Fibroblast of villous mesenchyme (primary cell): ENCODE measurements around the gene ANKDD1B. TPM values are rescaled to one million over a fixed set of nuclear protein-coding genes. Genes with fewer than 3 reads are reported as not detected.
A peak's percentile ranks its signal among the peaks of the same experiment; 100 is the strongest.

Experiments
- DNase-seq: peaks from one replicate; pipeline ENCODE4 v3.0.0-alpha.2; 2010; ENCODE audit warnings: low read depth
- H3K4me3 ChIP-seq: 2 replicates; pipeline ENCODE4 v1.5.1; 2011; ENCODE audit warnings: low read depth, mild to moderate bottlenecking, low read length
- total RNA-seq: library from RNA; depleted of rRNA; stranded (reverse); fragments of >200 nt; gene quantifications from 2 replicates; pipeline ENCODE4 v1.2.3, GENCODE V29; 2012
- TF ChIP-seq, protein P1 (sequence below): IDR thresholded peaks from 2 replicates; pipeline ENCODE4 v1.5.1; 2012; ENCODE audit warnings: low read depth, mild to moderate bottlenecking, low read length; ENCODE audit not compliant: insufficient read depth

ANKDD1B gene
- total RNA-seq, 1 donor, result under 0.01 TPM

- H3K4me3 ChIP-seq, result no peak overlapping the region
- TF ChIP-seq, protein P1, sequence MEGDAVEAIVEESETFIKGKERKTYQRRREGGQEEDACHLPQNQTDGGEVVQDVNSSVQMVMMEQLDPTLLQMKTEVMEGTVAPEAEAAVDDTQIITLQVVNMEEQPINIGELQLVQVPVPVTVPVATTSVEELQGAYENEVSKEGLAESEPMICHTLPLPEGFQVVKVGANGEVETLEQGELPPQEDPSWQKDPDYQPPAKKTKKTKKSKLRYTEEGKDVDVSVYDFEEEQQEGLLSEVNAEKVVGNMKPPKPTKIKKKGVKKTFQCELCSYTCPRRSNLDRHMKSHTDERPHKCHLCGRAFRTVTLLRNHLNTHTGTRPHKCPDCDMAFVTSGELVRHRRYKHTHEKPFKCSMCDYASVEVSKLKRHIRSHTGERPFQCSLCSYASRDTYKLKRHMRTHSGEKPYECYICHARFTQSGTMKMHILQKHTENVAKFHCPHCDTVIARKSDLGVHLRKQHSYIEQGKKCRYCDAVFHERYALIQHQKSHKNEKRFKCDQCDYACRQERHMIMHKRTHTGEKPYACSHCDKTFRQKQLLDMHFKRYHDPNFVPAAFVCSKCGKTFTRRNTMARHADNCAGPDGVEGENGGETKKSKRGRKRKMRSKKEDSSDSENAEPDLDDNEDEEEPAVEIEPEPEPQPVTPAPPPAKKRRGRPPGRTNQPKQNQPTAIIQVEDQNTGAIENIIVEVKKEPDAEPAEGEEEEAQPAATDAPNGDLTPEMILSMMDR, result no peak
- no peak for DNase-seq
Measured at GRCh38 chr5:75608870-75609269, 2.4 kb upstream of the ANKDD1B start.

GRCh38 chr5:75610201-75610600 lies 1.1 kb upstream of the ANKDD1B start:
- no peak for DNase-seq
- TF ChIP-seq, protein P1, result no peak
- H3K4me3 ChIP-seq, result no peak overlapping the region

GRCh38 chr5:75610859-75611310 lies 368 bp upstream of the ANKDD1B start:
- H3K4me3 ChIP-seq, result peak overlapping the region; percentile 57
- DNase-seq, result peak; percentile 55

DNA sequence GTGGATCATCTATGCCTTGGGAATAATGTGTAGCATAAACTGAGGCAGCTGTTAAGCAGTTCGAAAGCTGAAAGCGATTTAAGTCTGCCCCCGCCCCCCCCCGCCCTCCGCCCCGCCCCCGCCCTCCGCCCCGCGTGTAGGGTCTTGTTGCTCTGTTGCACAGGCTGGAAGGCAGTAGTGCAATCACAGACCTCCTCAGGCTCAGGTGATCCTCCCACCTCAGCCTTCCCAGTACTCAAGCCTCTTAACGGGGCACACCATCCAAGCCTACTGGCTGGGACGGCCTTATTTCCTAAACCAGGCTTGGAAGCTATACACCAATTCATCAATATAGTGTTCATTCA lies 945 bp downstream of the ANKDD1B start:
- TF ChIP-seq, protein P1, result no peak
- DNase-seq, result no peak
- peak overlapping the region; percentile 57 for H3K4me3 ChIP-seq

- no peak for DNase-seq
Measured at GRCh38 chr5:75612901-75613300, 1.6 kb downstream of the ANKDD1B start.

GRCh38 chr5:75614176-75614575 lies 2.9 kb downstream of the ANKDD1B start:
- TF ChIP-seq, protein P1, result no peak
- no peak overlapping the region for H3K4me3 ChIP-seq
- DNase-seq, result no peak

More at GRCh38 chr5:75612901-75613300, 1.6 kb downstream of the ANKDD1B start:
- no peak overlapping the region for H3K4me3 ChIP-seq
- TF ChIP-seq, protein P1, result no peak

GRCh38 chr5:75616371-75616881 lies 5.2 kb downstream of the ANKDD1B start:
- H3K4me3 ChIP-seq, result no peak overlapping the region
- peak; percentile 48 for DNase-seq
- TF ChIP-seq, protein P1, result no peak
